IMR-90 (cell line): ENCODE data around the gene PRKAG2.

ENCODE experiments used
- BHLHE40 ChIP-seq: fragments of 150-350 bp; IDR thresholded peaks from 2 replicates; pipeline ENCODE4 v1.6.1; 2016; ENCODE audit warnings: mild to moderate bottlenecking, low read depth, low read length
- CTCF ChIP-seq: conservative IDR thresholded peaks from 2 replicates; pipeline ENCODE4 v1.5.1; 2012; ENCODE audit warnings: mild to moderate bottlenecking, low read depth, low read length, improper control_type of control experiment
- MAFK ChIP-seq: IDR thresholded peaks from 2 replicates; pipeline ENCODE4 v1.6.1; 2012; ENCODE audit warnings: low read depth, low read length, improper control_type of control experiment
- MXI1 ChIP-seq: IDR thresholded peaks from 2 replicates; pipeline ENCODE4 v1.6.1; 2012; ENCODE audit warnings: low read depth, mild to moderate bottlenecking, low read length, moderate library complexity, borderline replicate concordance
- POLR2A ChIP-seq: IDR thresholded peaks from 2 replicates; pipeline ENCODE4 v1.6.1; 2012; ENCODE audit warnings: mild to moderate bottlenecking, low read depth, low read length
- RFX5 ChIP-seq: IDR thresholded peaks from 2 replicates; pipeline ENCODE4 v1.8.0; 2012; ENCODE audit warnings: low read depth, mild to moderate bottlenecking, low read length, moderate library complexity
- TF ChIP-seq, protein P1 (sequence below): fragments of 150-350 bp; IDR thresholded peaks from 2 replicates; pipeline ENCODE4 v1.6.1; 2017; ENCODE audit warnings: mild to moderate bottlenecking, antibody characterized with exemption, low read length, low read depth

DNA sequence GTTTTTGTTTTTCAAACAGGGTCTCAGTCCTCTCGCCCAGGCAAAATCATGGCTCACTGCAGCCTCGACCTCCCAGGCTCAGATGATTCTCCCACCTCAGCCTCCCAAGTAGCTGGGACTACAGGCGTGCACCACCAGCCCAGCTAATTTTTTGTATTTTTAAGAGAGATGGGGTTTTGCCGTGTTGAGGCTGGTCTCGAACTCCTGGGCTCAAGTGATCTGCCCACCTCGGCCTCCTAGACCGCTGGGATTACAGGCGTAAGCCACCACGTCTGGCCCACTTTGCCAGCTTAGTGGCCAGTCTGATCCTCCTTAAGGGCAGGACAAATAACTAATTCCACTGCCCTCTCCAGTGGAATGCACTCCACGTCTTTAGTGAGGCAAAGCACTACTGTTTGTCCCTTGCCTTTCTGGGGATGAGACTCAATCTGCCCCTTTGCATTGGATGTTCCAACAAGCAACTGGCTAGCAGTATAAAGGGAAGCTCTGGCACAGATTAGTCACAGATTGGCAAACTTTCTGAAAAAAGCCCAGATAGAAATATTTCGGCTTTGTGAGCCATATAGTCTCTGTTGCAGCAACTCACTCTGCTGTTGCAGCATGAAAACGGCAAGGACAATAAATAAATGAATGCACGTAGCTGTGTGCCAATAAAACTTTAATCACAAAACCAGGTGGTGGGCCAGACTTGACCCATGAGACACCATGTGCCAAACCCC lies 213.4 kb downstream of the PRKAG2 start:
- no peak for TF ChIP-seq RFX5
- no peak for TF ChIP-seq POLR2A
- TF ChIP-seq CTCF, result no peak
- no peak for TF ChIP-seq BHLHE40
- no peak for TF ChIP-seq MAFK
- TF ChIP-seq, protein P1, sequence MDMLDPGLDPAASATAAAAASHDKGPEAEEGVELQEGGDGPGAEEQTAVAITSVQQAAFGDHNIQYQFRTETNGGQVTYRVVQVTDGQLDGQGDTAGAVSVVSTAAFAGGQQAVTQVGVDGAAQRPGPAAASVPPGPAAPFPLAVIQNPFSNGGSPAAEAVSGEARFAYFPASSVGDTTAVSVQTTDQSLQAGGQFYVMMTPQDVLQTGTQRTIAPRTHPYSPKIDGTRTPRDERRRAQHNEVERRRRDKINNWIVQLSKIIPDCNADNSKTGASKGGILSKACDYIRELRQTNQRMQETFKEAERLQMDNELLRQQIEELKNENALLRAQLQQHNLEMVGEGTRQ, result no peak
- TF ChIP-seq MXI1, result no peak
